Endothelial cell of umbilical vein (primary cell): ENCODE measurements around the gene JAKMIP1.

Experiments used
- MAX ChIP-seq: IDR thresholded peaks from 2 replicates; pipeline ENCODE4 v1.6.1; 2011; ENCODE audit not compliant: insufficient read depth, insufficient read length
- POLR2AphosphoS5 ChIP-seq: IDR thresholded peaks from 2 replicates; pipeline ENCODE4 v1.6.1; 2012; ENCODE audit warnings: low read depth, mild to moderate bottlenecking, control low read depth, low read length, moderate library complexity; ENCODE audit not compliant: insufficient read depth

- TF ChIP-seq POLR2AphosphoS5 (no peak), MAX (no peak)
These were observed 220.4 kb downstream of the JAKMIP1 start for GRCh38 chr4:5979981-5980380.
